ENCODE results near the gene NPEPL1. TPM values are rescaled to one million over a fixed set of nuclear protein-coding genes. Genes with fewer than 3 reads are reported as not detected.

Gene NPEPL1
- total RNA-seq, 6 donors from 2014 or later: 19.4 to 198 (median 50.9) TPM

- Histone ChIP-seq H3K9me3 (no peaks in the 10 kb centered on the region), H3K4me1 (peaks cover 22 to 28% (median 25%) of the 10 kb centered on the region in 4 donors), H3K27me3 (no peaks in the 10 kb centered on the region), H3K4me3 (no peak overlapping the region), H3K36me3 (peaks cover 12 to 64% (median 41%) of the 10 kb centered on the region in 4 donors), H3K27ac (no peak overlapping the region)
- TF ChIP-seq POLR2A (IDR thresholded peaks at IDR 0.05) (no peak), EP300 (IDR thresholded peaks at IDR 0.05) (no peak), POLR2AphosphoS5 (IDR thresholded peaks at IDR 0.05) (no peak), CTCF (IDR thresholded peaks at IDR 0.05) (no peak)
- ATAC-seq (ENCODE audit: low FRiP score in 2 of 2) (no peak), DNase-seq (no peak)
- WGBS, 2 donors: 92 to 100% methylated on average over 3 to 9 of the region's 10 CpGs
Measured at GRCh38 chr20:58696411-58696961, 3.9 kb downstream of the NPEPL1 start.

GRCh38 chr20:58697201-58697866, 4.7 kb downstream of the NPEPL1 start:
- H3K27ac ChIP-seq: no peak overlapping the region
- ATAC-seq (ENCODE audit: low FRiP score in 2 of 2) (no peak), DNase-seq (no peak)
- H3K4me3 ChIP-seq: no peak overlapping the region
- H3K9me3 ChIP-seq: no peaks in the 10 kb centered on the region
- H3K27me3 ChIP-seq: no peaks in the 10 kb centered on the region
- WGBS, 2 donors: 89 to 91% methylated on average over 19 to 21 of the region's 21 CpGs
- H3K36me3 ChIP-seq: peaks cover 12 to 72% (median 48%) of the 10 kb centered on the region in 4 donors
- H3K4me1 ChIP-seq: peaks cover 14 to 20% (median 18%) of the 10 kb centered on the region in 4 donors
- TF ChIP-seq POLR2A (IDR thresholded peaks at IDR 0.05): no peak
- no peak for TF ChIP-seq EP300 (IDR thresholded peaks at IDR 0.05)
- no peak for TF ChIP-seq POLR2AphosphoS5 (IDR thresholded peaks at IDR 0.05)
- no peak for TF ChIP-seq CTCF (IDR thresholded peaks at IDR 0.05)

- Histone ChIP-seq H3K4me1 (peaks cover 13 to 18% (median 17%) of the 10 kb centered on the region in 4 donors), H3K27me3 (no peaks in the 10 kb centered on the region), H3K27ac (no peak overlapping the region), H3K4me3 (no peak overlapping the region), H3K36me3 (peaks cover 12 to 80% (median 53%) of the 10 kb centered on the region in 4 donors), H3K9me3 (no peaks in the 10 kb centered on the region)
- no peak for ATAC-seq (ENCODE audit: low FRiP score in 2 of 2)
- DNase-seq: peak in 1 of 2 donors; percentile 3
- TF ChIP-seq CTCF (IDR thresholded peaks at IDR 0.05): no peak
- TF ChIP-seq POLR2AphosphoS5 (IDR thresholded peaks at IDR 0.05): no peak
- no peak for TF ChIP-seq POLR2A (IDR thresholded peaks at IDR 0.05)
- no peak for TF ChIP-seq EP300 (IDR thresholded peaks at IDR 0.05)
- 91 to 92% methylated on average over 10 to 15 of the region's 15 CpGs for WGBS, 2 donors
Measured at GRCh38 chr20:58697867-58698703, 5.5 kb downstream of the NPEPL1 start.

GRCh38 chr20:58698741-58699622, 6.4 kb downstream of the NPEPL1 start:
- H3K27ac ChIP-seq: no peak overlapping the region
- no peaks in the 10 kb centered on the region for H3K27me3 ChIP-seq
- no peaks in the 10 kb centered on the region for H3K9me3 ChIP-seq
- ATAC-seq (ENCODE audit: low FRiP score in 2 of 2) (peak in 1 of 2 donors; percentile 15), DNase-seq (peak in 1 of 2 donors; percentile 14)
- TF ChIP-seq CTCF (IDR thresholded peaks at IDR 0.05): no peak
- TF ChIP-seq POLR2AphosphoS5 (IDR thresholded peaks at IDR 0.05): no peak
- no peak for TF ChIP-seq EP300 (IDR thresholded peaks at IDR 0.05)
- no peak for TF ChIP-seq POLR2A (IDR thresholded peaks at IDR 0.05)
- H3K4me1 ChIP-seq: peaks cover 5 to 9% (median 8%) of the 10 kb centered on the region in 4 donors
- H3K4me3 ChIP-seq: no peak overlapping the region
- WGBS, 2 donors: 85 to 90% methylated on average over 18 to 25 of the region's 27 CpGs
- H3K36me3 ChIP-seq: peaks cover 15 to 88% (median 62%) of the 10 kb centered on the region in 4 donors
